RWPE2 (cell line): ENCODE results near the gene PNRC1.

Experiments
- ATAC-seq: fragments of 200-7000 bp; cut with Tn5 transposase; 3 replicates; pipeline ENCODE4 v1.9.1; 2021; ENCODE audit warnings: low read depth
- DNase-seq: peaks from one replicate; pipeline ENCODE4 v3.0.0-alpha.2; 2020; ENCODE audit warnings: low spot score
- H3K27ac ChIP-seq: fragments of 450-650 bp; 2 replicates; pipeline ENCODE4 v1.5.1; 2017; ENCODE audit warnings: mild to moderate bottlenecking; ENCODE audit not compliant: poor library complexity, severe bottlenecking
- H3K27me3 ChIP-seq: fragments of 250-450 bp; sonication (Bioruptor Pico); 2 replicates; pipeline ENCODE4 v1.5.1; 2021; ENCODE audit warnings: mild to moderate bottlenecking, moderate library complexity; ENCODE audit not compliant: insufficient read depth, poor library complexity, severe bottlenecking
- H3K36me3 ChIP-seq: fragments of 250-450 bp; sonication (Bioruptor Pico); 2 replicates; pipeline ENCODE4 v1.5.1; 2020; ENCODE audit warnings: low read depth, mild to moderate bottlenecking, moderate library complexity
- H3K4me1 ChIP-seq: fragments of 250-450 bp; sonication (Bioruptor Pico); 2 replicates; pipeline ENCODE4 v1.5.1; 2021; ENCODE audit warnings: mild to moderate bottlenecking, moderate library complexity; ENCODE audit not compliant: insufficient read depth, poor library complexity, severe bottlenecking
- H3K4me3 ChIP-seq: fragments of 250-450 bp; sonication (Bioruptor Pico); 2 replicates; pipeline ENCODE4 v1.5.1; 2021; ENCODE audit warnings: mild to moderate bottlenecking, moderate library complexity; ENCODE audit not compliant: severe bottlenecking
- H3K9me3 ChIP-seq: fragments of 250-450 bp; sonication (Bioruptor Pico); 2 replicates; pipeline ENCODE4 v1.5.1; 2021; ENCODE audit warnings: mild to moderate bottlenecking, moderate library complexity; ENCODE audit not compliant: severe bottlenecking
- TF ChIP-seq, protein P1 (sequence below): fragments of 450-650 bp; IDR thresholded peaks from one replicate; pipeline ENCODE4 v1.5.1; 2017; ENCODE audit warnings: mild to moderate bottlenecking, moderate library complexity; ENCODE audit not compliant: poor library complexity, severe bottlenecking

Gene PNRC1

GRCh38 chr6:89050155-89050554, 30.4 kb upstream of the PNRC1 start:
- ATAC-seq (peak; percentile 62; the same call in 2 of the 3 replicates), DNase-seq (no peak)
- no peaks in the 10 kb centered on the region for H3K36me3 ChIP-seq
- H3K9me3 ChIP-seq, result no peaks in the 10 kb centered on the region
- H3K4me1 ChIP-seq, result peaks cover 10% of the 10 kb centered on the region
- no peak overlapping the region for H3K27ac ChIP-seq
- TF ChIP-seq, protein P1, sequence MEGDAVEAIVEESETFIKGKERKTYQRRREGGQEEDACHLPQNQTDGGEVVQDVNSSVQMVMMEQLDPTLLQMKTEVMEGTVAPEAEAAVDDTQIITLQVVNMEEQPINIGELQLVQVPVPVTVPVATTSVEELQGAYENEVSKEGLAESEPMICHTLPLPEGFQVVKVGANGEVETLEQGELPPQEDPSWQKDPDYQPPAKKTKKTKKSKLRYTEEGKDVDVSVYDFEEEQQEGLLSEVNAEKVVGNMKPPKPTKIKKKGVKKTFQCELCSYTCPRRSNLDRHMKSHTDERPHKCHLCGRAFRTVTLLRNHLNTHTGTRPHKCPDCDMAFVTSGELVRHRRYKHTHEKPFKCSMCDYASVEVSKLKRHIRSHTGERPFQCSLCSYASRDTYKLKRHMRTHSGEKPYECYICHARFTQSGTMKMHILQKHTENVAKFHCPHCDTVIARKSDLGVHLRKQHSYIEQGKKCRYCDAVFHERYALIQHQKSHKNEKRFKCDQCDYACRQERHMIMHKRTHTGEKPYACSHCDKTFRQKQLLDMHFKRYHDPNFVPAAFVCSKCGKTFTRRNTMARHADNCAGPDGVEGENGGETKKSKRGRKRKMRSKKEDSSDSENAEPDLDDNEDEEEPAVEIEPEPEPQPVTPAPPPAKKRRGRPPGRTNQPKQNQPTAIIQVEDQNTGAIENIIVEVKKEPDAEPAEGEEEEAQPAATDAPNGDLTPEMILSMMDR, result no peak
- H3K4me3 ChIP-seq, result no peak overlapping the region
- no peaks in the 10 kb centered on the region for H3K27me3 ChIP-seq

DNA sequence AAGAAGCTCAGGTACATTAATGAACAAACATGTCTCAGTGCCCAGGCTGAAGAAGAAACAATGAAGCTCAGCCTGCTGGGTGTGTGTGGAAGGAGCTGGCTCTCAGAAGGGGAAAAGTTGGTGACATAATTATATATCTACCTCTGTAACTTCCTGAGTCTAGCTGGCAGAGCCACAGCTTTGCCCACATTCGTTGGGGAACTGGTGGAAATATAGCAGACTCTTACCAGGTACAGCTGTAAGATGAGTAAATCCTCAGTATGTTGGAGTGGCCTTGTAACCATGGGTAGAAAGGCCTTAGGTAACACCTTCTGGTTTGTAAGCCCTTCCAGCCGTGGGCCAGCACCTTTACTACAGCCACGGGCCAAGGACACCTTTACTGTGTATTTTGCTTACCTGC, 29.9 kb upstream of the PNRC1 start:
- ATAC-seq (no peak), DNase-seq (no peak)

GRCh38 chr6:89051676-89052075, 28.9 kb upstream of the PNRC1 start:
- no peak for ATAC-seq
- Histone ChIP-seq H3K27me3 (no peaks in the 10 kb centered on the region), H3K27ac (no peak overlapping the region), H3K4me3 (no peak overlapping the region), H3K4me1 (peaks cover 7% of the 10 kb centered on the region), H3K9me3 (no peaks in the 10 kb centered on the region), H3K36me3 (no peaks in the 10 kb centered on the region)
- DNase-seq, result no peak
- TF ChIP-seq, protein P1, result no peak

More for the DNA sequence above, 29.9 kb upstream of the PNRC1 start:
- H3K27ac ChIP-seq, result no peak overlapping the region
- no peaks in the 10 kb centered on the region for H3K27me3 ChIP-seq
- peaks cover 7% of the 10 kb centered on the region for H3K4me1 ChIP-seq
- H3K36me3 ChIP-seq, result no peaks in the 10 kb centered on the region
- H3K9me3 ChIP-seq, result no peaks in the 10 kb centered on the region
- TF ChIP-seq, protein P1, result no peak
- no peak overlapping the region for H3K4me3 ChIP-seq

DNA sequence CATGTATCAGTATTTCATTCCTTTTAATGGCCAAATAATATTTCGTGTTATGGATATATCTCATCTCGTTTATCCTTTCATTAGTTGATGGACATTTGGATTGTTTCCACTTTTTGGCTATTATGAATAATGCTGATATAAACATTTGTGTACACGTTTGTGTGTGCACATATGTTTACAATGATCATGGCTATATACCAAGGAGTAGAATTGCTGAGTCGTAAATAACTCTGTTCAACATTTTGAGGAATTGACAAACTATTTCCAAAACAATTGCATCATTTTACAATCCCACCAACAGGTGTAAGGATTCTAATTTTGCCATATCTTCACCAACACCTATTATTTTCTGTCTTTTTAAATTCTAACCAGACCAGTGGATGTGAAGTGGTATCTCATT, 26.3 kb upstream of the PNRC1 start:
- no peak overlapping the region for H3K4me3 ChIP-seq
- no peaks in the 10 kb centered on the region for H3K9me3 ChIP-seq
- no peak for ATAC-seq
- no peak overlapping the region for H3K27ac ChIP-seq
- TF ChIP-seq, protein P1, result no peak
- no peaks in the 10 kb centered on the region for H3K36me3 ChIP-seq
- DNase-seq, result no peak
- H3K4me1 ChIP-seq, result peaks cover under 1% of the 10 kb centered on the region
- no peaks in the 10 kb centered on the region for H3K27me3 ChIP-seq

DNA sequence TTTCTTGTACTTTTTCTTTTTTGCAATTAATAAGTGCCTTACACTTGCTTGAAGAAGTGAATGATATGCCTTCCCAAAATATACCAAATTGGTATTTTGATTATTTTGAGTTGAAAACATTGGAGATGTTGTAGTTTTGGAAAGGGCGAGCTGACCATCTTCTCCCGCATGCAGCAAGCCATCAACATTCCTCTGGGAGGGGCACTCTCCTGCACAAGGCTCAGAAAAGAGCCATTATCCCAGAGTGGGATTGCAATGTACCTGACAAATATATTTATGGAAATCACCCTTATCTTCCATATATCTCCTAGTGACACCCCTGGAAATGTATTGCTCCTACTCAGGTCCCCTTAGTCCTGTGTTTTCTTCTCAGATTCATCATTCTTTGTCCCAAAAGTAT, 22.8 kb upstream of the PNRC1 start:
- H3K27ac ChIP-seq, result no peak overlapping the region
- no peaks in the 10 kb centered on the region for H3K36me3 ChIP-seq
- no peaks in the 10 kb centered on the region for H3K27me3 ChIP-seq
- TF ChIP-seq, protein P1, result no peak
- DNase-seq, result no peak
- H3K9me3 ChIP-seq, result no peaks in the 10 kb centered on the region
- no peak overlapping the region for H3K4me3 ChIP-seq
- H3K4me1 ChIP-seq, result no peaks in the 10 kb centered on the region
- ATAC-seq, result no peak
